Medulla oblongata (tissue), 1 donor: ENCODE measurements around the gene STARD8.
"Not testable (repeated sequence)": the region's sequence is repeated elsewhere in the genome, so short reads cannot be mapped to it uniquely, and the experiment has no call there.

Experiments used
- DNase-seq: peaks from one replicate; pipeline ENCODE4 v3.0.0-alpha.2; 2015; ENCODE audit errors: extremely low spot score

The STARD8 gene

GRCh38 chrX:68717196-68717595, 69.7 kb downstream of the STARD8 start:
- no peak for DNase-seq

DNA sequence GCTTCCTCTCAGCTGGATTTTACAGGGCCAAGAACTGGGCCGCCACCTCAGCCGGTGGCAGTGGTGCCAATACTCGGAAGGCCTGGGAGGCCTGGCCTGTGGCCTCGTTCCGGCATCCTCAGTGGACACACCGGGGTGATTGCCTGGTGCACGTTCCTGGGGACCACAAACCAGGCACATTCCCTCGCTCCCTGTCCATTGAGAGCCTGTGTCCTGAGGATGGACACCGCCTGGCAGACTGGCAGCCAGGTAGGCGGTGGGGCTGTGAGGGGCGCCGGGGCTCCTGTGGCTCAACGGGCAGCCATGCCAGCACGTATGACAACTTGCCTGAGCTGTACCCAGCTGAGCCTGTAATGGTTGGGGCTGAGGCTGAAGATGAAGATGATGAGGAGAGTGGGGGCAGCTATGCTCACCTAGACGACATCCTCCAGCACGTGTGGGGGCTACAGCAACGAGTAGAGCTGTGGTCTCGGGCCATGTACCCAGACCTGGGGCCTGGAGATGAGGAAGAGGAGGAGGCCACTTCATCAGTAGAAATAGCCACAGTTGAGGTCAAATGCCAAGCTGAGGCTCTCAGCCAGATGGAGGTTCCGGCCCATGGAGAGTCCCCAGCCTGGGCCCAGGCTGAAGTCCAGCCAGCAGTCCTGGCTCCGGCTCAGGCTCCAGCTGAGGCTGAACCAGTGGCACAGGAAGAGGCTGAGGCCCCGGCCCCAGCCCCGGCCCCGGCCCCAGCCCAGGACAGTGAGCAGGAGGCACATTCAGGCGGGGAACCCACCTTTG, 70.4 kb downstream of the STARD8 start:
- DNase-seq = no peak

DNA sequence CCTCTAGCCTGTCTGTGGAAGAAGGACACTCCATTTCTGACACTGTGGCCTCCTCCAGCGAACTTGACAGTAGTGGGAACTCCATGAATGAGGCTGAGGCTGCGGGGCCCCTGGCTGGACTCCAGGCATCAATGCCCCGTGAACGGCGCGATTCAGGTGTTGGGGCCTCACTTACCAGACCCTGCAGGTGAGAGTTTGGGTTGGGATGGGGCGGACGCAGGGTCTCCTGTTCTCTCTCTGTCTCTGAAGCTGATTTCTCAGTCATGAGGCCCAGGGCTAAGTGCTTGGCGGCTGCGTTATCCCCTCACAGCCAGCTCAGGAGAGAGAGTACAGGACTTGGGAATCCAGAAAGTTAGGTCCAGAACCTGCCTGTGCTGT, 71.0 kb downstream of the STARD8 start:
- DNase-seq = no peak

- no peak for DNase-seq
Observed at GRCh38 chrX:68719181-68719903, 71.9 kb downstream of the STARD8 start.

DNA sequence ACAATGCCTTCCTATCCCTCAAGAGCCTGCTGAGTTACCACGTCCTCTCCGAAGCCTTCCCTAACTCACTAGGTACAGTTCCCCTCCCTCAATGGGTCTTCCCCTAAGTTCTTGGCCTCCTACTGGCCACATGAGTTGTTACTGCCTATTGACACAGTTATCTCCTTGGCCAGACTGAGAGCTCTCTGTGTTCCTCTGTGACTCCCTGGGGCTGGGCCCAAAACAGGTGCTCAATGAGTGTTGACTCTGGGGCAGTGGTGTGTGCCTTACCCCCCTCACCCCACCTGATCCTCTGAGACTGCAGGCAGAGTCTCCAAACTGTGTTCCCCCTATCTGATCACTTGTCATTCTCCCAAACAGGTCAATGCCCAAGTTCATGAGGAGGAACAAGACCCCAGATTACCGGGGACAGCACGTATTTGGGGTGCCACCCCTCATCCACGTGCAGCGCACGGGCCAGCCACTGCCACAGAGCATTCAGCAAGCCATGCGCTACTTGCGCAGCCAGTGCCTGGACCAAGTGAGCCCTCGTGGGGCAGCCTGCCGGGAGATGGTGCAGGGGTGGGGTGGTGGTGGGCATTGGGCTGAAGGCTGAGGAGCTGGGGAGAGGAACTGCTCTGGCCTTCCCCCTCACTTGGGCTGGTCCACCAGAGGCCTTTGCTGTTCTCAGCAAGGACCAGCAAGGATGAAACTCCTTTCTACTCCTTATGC, 72.6 kb downstream of the STARD8 start:
- no peak for DNase-seq

DNA sequence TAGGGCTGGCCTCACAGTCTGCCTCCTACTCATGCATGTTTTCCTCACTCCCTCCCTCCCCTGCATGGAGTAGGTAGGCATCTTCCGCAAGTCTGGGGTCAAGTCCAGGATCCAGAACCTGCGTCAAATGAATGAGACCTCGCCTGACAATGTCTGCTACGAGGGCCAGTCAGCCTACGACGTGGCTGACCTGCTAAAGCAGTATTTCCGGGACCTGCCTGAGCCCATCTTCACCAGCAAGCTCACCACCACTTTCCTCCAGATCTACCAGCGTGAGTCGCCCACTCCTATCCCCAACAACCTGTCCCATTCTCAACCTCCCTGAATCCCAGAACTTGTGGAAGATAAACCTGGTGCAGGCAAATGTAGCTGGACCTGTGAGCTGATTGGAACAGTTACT, 73.4 kb downstream of the STARD8 start:
- DNase-seq = no peak

DNA sequence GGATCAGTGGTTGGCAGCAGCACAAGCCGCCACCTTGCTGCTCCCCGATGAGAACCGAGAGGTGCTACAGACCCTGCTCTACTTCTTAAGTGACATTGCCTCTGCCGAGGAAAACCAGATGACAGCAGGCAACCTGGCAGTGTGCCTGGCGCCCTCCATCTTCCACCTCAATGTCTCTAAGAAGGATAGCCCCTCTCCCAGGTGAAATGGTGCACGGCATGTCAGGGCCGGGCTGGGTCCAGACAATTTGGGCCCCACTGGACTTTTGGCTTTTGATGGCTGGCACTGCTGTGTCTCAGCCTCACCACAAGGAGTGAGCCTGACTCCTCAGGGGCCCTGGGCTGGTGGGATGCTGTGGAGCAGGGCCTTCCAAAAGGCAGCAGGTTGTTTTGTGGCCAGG, 74.1 kb downstream of the STARD8 start:
- no peak for DNase-seq

- no peak for DNase-seq
Observed at GRCh38 chrX:68721991-68722860, 74.8 kb downstream of the STARD8 start.

DNA sequence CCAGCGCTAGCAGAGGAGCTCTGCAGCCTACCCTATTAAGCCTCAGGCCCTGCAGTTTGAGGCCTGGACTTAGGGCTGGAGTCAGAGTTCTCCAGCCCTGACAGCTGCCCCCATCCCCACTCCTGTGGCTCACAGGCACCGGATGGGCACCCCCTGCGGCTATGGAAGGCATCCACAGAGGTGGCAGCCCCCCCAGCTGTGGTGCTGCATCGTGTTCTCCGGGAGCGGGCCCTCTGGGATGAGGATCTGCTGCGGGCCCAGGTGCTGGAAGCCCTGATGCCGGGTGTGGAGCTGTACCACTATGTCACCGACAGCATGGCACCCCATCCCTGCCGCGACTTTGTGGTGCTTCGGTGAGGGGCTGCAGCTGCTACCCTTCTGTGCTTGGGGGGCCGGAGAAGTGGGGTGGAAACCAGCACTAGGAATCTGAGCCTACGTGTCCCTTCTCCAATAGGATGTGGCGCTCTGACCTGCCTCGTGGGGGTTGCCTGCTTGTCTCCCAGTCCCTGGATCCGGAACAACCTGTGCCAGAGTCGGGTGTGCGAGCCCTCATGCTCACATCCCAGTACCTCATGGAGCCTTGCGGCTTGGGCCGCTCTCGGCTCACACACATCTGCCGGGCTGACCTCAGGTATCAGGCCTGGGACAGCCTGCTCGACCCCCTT, 76.2 kb downstream of the STARD8 start:
- DNase-seq = no peak

DNA sequence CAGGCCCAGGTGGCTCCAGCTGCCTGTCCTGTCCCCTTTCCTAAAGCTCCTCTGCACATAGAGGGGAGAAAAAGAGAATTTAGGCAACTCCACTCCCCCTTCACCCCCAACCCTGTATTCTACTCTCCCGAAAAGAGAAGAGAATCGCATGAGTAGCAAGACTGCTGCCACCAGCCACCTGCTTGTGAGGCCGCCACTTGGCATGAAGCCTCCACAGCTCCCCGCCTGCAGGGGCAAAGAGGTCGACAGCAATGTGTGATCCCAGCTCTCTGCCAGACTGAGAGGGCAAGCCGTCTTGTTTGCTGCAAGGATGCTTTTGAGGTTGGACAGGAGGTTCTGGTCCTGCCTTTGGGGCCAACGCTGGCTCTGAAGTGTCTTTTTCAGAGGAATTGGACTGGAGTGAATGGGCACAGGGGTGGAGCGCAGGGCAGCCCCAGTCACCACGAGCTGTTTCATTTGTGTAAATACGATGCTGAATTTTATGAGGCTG, 77.1 kb downstream of the STARD8 start:
- DNase-seq = no peak

DNA sequence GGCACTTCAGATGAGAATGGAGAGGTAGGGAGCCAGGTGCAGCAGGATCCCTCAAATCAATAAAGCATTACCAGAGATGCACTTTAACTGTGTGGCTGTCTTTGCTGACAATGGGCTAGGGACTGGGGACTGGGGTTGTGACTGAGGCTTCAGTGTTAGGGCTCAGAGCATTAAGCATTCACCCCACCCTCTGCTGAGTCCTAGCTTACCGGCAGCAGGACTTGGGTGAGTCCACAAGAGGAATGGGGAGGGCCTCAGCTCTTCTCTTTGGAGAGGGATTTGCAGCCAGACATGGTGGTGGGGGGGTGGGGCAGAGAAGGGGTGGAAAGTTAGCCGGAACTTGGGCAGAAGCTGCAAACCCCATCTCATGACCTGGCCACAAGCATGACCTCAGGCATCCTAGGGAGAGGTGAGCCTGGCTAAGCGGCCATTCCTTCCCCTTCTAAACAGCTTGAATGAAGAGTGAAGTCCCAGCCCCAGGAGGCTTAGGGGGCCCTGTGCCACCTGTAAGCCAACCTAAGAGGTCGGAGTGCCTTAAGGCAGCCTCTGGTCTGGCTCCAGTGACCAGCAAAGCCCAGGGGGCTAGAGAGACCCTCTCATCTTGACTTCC, 78.4 kb downstream of the STARD8 start:
- DNase-seq = no peak

DNA sequence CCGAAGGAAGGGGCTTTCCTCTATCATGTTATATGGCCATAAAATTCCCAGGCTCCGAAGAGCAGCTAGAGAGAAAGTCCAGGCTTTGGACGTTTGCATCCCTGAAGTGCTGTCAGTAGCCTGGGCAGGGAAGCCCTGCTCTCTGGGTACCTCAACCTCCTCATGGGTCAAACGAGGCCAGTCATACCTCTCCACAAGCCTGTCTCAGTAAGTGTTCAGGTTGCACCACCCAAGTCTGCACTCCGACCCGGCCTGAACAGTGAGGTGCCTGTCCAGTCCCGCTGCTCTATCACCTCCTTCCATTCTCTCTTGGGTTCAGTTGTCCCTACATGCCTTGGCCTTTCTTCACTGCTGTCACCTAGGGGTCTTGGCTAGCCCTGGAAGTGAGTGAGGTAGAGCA, 78.9 kb downstream of the STARD8 start:
- DNase-seq = no peak

GRCh38 chrX:68727696-68728095, 80.2 kb downstream of the STARD8 start:
- no peak for DNase-seq

GRCh38 chrX:68728186-68728585, 80.7 kb downstream of the STARD8 start:
- DNase-seq = no peak

DNA sequence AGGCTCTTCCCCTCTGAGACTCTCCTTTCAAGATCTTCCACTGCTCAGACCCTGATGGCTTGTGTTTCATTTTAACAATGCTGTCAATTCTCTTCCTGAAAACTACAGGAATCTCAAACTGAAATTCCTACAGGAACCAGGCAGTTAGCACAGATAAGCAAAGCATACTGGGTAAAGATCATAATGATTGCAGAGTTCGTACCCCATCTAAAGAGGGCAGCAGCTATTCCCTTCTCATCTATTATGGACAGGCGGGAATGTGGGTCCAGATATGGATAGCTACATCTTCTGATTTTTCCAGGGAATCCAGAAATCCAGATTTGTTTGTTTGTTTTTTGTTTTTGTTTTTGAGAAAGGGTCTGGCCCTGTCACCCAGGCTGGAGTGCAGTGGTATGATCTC, 83.8 kb downstream of the STARD8 start:
- DNase-seq = no peak

- peak; percentile 57 for DNase-seq
Observed at GRCh38 chrX:68732906-68733493, 85.5 kb downstream of the STARD8 start.

DNA sequence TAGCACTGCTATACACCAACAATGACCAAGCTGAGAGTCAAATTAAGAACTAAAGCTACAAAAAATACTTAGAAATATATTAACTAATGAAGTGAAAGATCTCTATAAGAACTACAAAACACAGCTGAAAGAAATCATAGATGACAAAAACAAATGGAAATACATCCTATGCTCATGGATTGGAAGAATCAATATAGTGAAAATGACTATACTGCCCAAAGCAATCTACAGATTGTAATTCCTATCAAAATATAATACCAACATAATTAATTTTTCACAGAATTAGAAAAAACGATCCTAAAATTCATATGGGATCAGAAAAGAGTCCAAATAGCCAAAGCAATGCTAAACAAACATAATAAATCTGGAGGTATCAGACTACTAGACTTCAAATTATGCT, 87.8 kb downstream of the STARD8 start:
- no peak for DNase-seq

DNA sequence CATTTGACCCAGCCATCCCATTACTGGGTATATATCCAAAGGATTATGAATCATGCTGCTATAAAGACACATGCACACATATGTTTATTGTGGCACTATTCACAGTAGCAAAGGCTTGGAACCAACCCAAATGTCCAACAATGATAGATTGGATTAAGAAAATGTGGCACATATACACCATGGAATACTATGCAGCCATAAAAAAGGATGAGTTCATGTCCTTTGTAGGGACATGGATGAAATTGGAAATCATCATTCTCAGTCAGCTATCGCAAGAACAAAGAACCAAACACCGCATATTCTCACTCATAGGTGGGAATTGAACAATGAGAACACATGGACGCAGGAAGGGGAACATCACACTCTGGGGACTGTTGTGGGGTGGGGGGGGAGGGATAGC, 94.4 kb downstream of the STARD8 start:
- not testable (repeated sequence) for DNase-seq

DNA sequence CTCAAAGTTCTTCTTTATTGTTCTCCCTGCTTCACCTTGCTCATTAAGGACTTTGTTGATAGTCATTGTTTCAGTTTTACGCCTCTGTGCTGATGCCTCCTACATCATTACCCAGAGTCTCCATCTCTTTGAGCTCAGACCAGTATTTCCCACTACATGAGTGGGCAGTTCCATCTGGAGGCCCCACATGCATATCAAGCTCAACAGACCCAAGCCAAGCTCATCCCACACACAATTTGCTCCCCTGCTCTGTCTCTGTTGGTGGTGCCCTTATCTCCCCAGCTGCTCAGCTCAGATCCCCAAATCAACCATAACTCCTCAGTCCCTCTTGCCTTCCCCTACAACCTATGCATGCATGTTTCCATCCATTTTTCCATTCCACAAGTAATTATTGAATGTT, 96.3 kb downstream of the STARD8 start:
- DNase-seq = no peak

DNA sequence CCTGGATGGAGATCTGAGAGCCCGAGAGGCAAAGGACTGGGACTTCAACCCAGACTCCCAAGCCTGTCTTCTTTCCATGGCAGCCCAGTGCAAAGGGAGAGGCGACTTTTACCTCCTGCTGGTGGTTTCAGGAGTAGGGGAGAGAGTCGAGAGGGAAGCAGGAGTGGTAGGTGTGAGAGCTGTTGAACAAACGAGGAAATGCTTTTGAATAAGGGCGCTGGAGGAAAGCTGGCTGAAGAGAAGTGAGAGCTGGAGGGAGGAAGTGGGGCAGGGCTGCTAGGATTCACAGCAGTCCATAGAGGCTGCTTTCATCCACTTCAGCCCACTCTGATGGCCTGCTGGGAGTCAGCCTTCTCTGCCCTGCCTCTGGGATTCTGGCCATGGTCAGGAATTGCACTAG, 99.5 kb downstream of the STARD8 start:
- DNase-seq = no peak
